H1 (cell line): ENCODE measurements around the gene CPE. TPM values are rescaled to one million over a fixed set of nuclear protein-coding genes. Genes with fewer than 3 reads are reported as not detected.

ENCODE experiments used
- ATF3 ChIP-seq: IDR thresholded peaks from 2 replicates; pipeline ENCODE4 v1.6.1; 2011; ENCODE audit warnings: low read depth, mild to moderate bottlenecking, low read length; ENCODE audit not compliant: insufficient read depth
- CHD1 ChIP-seq: IDR thresholded peaks from 2 replicates; pipeline ENCODE4 v1.6.1; 2012; ENCODE audit warnings: low read depth, low read length, improper control_type of control experiment
- CHD7 ChIP-seq: fragments of 300-600 bp; sonication (generic); IDR thresholded peaks from 2 replicates; pipeline ENCODE4 v1.7.1; 2012; ENCODE audit warnings: low read length, moderate library complexity, mild to moderate bottlenecking, inconsistent platforms; ENCODE audit not compliant: insufficient replicate concordance
- CTBP2 ChIP-seq: IDR thresholded peaks from 2 replicates; pipeline ENCODE4 v1.7.0; 2011; ENCODE audit warnings: borderline replicate concordance, mild to moderate bottlenecking, moderate library complexity, mixed read lengths, low read length; ENCODE audit not compliant: insufficient read depth, insufficient read length
- EZH2 ChIP-seq: fragments of 200-600 bp; sonication (generic); IDR thresholded peaks from 2 replicates; pipeline ENCODE4 v1.7.1; 2012; ENCODE audit warnings: low read depth, mild to moderate bottlenecking, moderate library complexity, low read length, inconsistent platforms; ENCODE audit not compliant: severe bottlenecking
- FOSL1 ChIP-seq: IDR thresholded peaks from 2 replicates; pipeline ENCODE4 v1.6.1; 2011; ENCODE audit warnings: mild to moderate bottlenecking, low read depth, low read length, moderate library complexity; ENCODE audit not compliant: insufficient read depth
- JUN ChIP-seq: IDR thresholded peaks from 2 replicates; pipeline ENCODE4 v1.6.1; 2011; ENCODE audit warnings: low read depth, mild to moderate bottlenecking, improper control_type of control experiment, low read length
- JUND ChIP-seq: IDR thresholded peaks from 2 replicates; pipeline ENCODE4 v1.6.1; 2011; ENCODE audit warnings: mild to moderate bottlenecking, improper control_type of control experiment, low read length
- KDM1A ChIP-seq: fragments of 200-600, 300-600 bp; sonication (generic); IDR thresholded peaks from 2 replicates; pipeline ENCODE4 v1.7.1; 2016; ENCODE audit warnings: mild to moderate bottlenecking, low read length, borderline replicate concordance
- SIX5 ChIP-seq: IDR thresholded peaks from 2 replicates; pipeline ENCODE4 v1.6.1; 2011; ENCODE audit warnings: mild to moderate bottlenecking, low read depth, low read length
- TBP ChIP-seq: IDR thresholded peaks from 2 replicates; pipeline ENCODE4 v1.6.1; 2011; ENCODE audit warnings: low read depth, low read length, improper control_type of control experiment
- YY1 ChIP-seq: IDR thresholded peaks from 2 replicates; pipeline ENCODE4 v1.6.1; 2011; ENCODE audit warnings: low read depth, mild to moderate bottlenecking, low read length
- polyA plus RNA-seq, 7 experiments: library from polyadenylated mRNA; depleted of rRNA in 3 of 7; stranded (reverse) in 5 of 7; unstranded in 2 of 7; fragments of >200 nt in 5 of 7; fragments of 200-250 nt in 2 of 7; gene quantifications; 1 replicate in 5 of 7; 2 replicates in 1 of 7; 4 replicates in 1 of 7; pipeline versions ENCODE4 v1.2.1 to v1.2.3, GENCODE V29; 2011 to 2013; ENCODE audit warnings: missing spikeins in 2 of 7, mixed read lengths in 2 of 7
- total RNA-seq: library from RNA; stranded (reverse); fragmentation: NEBNext Ultra II Directional; extraction: Animal tissue kit (Norgen Biotek cat#: 25700); gene quantifications from 2 replicates; pipeline ENCODE4 v1.2.1, GENCODE V29; 2021

CPE gene
- total and polyA plus RNA-seq, 2 of the 8 experiments (the other 6 are each of a cell fraction or from before 2014, with no cell fraction given), result 9.4 to 10.2 TPM

- TF ChIP-seq CHD7, result no peak
- TF ChIP-seq TBP, result no peak
- TF ChIP-seq CHD1, result no peak
- no peak for TF ChIP-seq JUND
- TF ChIP-seq KDM1A, result no peak
- no peak for TF ChIP-seq CTBP2
- TF ChIP-seq YY1, result no peak
- no peak for TF ChIP-seq SIX5
- TF ChIP-seq EZH2, result no peak
- no peak for TF ChIP-seq ATF3
- TF ChIP-seq FOSL1, result no peak
- no peak for TF ChIP-seq JUN
These were observed 6.3 kb downstream of the CPE start (continued) for GRCh38 chr4:165385126-165385525.
